T-helper 1 cell treated with Interleukin-12 subunit alpha and Interleukin-12 subunit beta and Interleukin-4 antibody, amounts not matched to agents 30 μg/mL and 1 μg/mL, for 36 hours (primary cell): ENCODE measurements around the gene DHRS12.

Source experiments
- H3K27ac Mint-ChIP-seq: one replicate; pipeline ENCODE4 v1.8.0; 2021; ENCODE audit warnings: mild to moderate bottlenecking, mixed read lengths
- H3K27me3 Mint-ChIP-seq: one replicate; pipeline ENCODE4 v1.8.0; 2021; ENCODE audit warnings: low read depth, mixed read lengths
- H3K36me3 Mint-ChIP-seq: one replicate; pipeline ENCODE4 v1.8.0; 2021; ENCODE audit warnings: low read depth, mixed read lengths
- H3K4me1 Mint-ChIP-seq: one replicate; pipeline ENCODE4 v1.8.0; 2021; ENCODE audit warnings: low read depth, mixed read lengths
- H3K4me3 Mint-ChIP-seq: one replicate; pipeline ENCODE4 v1.8.0; 2021; ENCODE audit warnings: mild to moderate bottlenecking, moderate library complexity, mixed read lengths
- H3K9me3 Mint-ChIP-seq: one replicate; pipeline ENCODE4 v1.8.0; 2021; ENCODE audit warnings: mixed read lengths

DHRS12 gene

DNA sequence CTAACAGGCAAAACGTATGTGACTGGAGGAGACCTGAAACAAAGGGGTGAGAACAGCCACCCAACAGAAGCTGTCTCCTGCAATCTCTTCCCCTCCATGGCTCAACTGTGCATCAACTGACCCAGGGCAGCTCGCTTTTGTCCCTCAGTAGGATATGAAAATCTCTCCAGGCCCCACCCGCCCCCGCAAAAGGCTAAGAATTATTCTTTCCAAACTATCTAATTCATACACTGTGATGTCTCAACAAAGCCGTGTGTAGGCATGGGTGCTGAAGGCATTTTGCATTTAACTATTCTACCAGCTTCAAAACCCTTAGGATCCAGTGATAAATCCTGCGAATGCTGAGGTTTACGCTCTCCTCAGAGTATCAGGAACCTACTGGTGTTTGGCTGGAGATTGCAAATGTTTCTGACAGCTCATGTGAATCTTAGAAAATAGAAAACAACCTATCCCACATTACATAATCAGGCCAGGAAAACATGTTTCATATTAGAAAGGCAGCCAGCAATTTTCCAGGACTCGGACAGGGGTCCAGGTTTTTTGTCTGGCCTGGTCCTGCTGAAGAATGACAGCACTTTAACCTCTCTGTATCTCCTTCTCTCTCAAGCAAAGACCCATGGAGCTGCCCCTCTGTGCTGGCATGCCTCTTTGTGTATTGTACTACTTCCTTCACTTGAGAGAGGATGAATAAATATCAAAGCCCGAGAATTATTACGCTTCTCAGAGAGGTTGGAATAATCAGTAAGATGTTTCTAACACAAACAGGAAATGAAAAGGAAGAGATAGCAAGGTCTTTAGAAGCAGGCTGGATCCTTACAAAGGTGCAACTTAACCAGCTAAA, 17.3 kb downstream of the DHRS12 start:
- Mint-ChIP-seq H3K36me3 (peaks cover 4% of the 10 kb centered on the region), H3K27ac (no peak overlapping the region), H3K27me3 (no peaks in the 10 kb centered on the region), H3K9me3 (no peaks in the 10 kb centered on the region), H3K4me3 (no peak overlapping the region), H3K4me1 (peaks cover 3% of the 10 kb centered on the region)

DNA sequence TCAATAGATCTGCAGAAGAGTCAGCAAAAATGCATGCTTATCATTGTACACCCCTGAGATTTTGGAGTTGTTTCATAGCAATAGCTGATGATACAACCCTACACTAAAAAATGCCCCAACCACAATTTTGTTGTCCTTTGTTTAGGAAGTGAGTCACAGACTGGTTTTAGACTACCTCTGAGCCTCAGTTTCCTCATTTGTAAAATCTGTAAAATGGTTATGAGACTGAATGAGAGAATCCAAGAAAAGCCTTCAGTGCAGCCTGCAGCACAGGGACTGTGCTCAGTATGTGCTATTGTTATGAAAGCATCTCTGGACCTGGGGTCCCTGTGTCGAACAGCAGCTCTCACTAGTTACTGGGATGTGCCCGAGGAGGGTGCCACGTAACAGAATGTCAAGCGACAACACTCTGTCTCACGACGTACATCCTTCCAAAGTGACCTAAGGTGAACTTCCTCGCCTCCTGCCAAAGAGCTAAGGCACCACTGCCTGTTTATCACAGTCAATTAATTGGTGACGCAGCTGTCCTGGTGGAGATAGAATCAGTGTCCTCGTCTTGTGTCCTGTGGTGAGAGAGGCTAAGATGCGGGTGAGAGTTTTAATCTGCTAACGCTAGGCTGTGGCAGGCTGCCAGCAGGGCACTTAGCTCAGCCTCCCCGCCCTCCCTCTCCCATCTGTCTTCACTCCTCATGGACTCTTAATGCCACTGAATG, 18.1 kb downstream of the DHRS12 start:
- H3K9me3 Mint-ChIP-seq = no peaks in the 10 kb centered on the region
- peaks cover 4% of the 10 kb centered on the region for H3K36me3 Mint-ChIP-seq
- no peak overlapping the region for H3K27ac Mint-ChIP-seq
- peaks cover 3% of the 10 kb centered on the region for H3K4me1 Mint-ChIP-seq
- H3K27me3 Mint-ChIP-seq = no peaks in the 10 kb centered on the region
- no peak overlapping the region for H3K4me3 Mint-ChIP-seq

DNA sequence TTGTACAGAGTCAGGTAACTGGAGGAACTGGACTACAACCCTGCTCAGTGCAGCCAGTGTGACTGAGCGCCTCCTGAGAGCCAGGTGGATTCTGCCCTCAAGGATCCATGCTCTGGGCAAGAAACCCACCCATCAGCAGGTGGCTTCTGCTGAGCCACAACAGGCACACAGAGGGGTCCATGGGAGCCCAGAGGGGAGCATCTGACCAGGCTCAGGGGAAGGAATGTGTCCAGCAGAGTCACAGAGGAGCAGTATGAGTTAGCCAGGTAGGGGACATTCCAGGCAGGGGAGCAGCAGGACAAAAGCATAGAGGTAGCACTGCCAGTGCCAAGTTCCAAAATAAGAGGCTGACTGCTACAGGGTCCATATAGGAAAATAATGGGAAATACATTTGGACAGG, 19.9 kb downstream of the DHRS12 start:
- no peak overlapping the region for H3K27ac Mint-ChIP-seq
- H3K27me3 Mint-ChIP-seq = no peaks in the 10 kb centered on the region
- peaks cover 4% of the 10 kb centered on the region for H3K4me1 Mint-ChIP-seq
- peaks cover under 1% of the 10 kb centered on the region for H3K36me3 Mint-ChIP-seq
- H3K9me3 Mint-ChIP-seq = no peaks in the 10 kb centered on the region
- H3K4me3 Mint-ChIP-seq = no peak overlapping the region

DNA sequence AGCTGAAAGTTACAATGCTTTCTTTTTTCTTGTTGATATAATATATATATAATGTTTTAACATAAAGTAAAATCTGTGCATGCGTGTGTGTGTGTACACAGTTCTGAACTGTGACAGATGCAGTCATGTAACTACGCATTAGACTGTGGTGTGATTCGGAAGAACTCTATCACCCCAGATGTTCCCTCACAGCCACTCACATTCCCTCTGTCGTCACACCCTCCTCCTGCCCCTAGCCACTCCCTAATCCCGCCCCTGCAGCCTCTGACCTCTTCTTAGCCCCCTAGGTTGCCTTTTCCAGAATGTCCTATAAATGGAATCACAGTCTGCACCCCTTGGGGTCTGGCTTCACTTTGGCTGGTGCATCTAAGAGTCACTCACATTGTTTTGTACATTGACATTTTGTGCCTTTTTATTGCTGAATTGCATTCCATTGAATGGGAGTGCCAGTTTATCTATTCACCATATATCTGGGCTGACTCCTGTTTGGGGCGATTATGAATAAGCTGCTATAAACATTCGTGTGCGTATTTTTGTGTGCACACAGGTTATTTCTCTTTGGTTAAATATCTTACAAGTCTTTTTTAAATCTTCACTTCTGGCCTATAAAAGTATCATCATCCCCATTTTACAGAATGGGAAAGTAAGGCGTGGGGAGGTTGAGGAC, 20.4 kb downstream of the DHRS12 start:
- H3K27ac Mint-ChIP-seq = no peak overlapping the region

GRCh38 chr13:51782026-51782710, 21.8 kb downstream of the DHRS12 start:
- Mint-ChIP-seq H3K36me3 (no peaks in the 10 kb centered on the region), H3K4me3 (no peak overlapping the region), H3K27me3 (no peaks in the 10 kb centered on the region), H3K27ac (no peak overlapping the region), H3K4me1 (peaks cover 4% of the 10 kb centered on the region), H3K9me3 (no peaks in the 10 kb centered on the region)

More for the DNA sequence above, 20.4 kb downstream of the DHRS12 start:
- peaks cover 4% of the 10 kb centered on the region for H3K4me1 Mint-ChIP-seq
- H3K36me3 Mint-ChIP-seq = no peaks in the 10 kb centered on the region
- no peaks in the 10 kb centered on the region for H3K9me3 Mint-ChIP-seq
- no peaks in the 10 kb centered on the region for H3K27me3 Mint-ChIP-seq
- no peak overlapping the region for H3K4me3 Mint-ChIP-seq

DNA sequence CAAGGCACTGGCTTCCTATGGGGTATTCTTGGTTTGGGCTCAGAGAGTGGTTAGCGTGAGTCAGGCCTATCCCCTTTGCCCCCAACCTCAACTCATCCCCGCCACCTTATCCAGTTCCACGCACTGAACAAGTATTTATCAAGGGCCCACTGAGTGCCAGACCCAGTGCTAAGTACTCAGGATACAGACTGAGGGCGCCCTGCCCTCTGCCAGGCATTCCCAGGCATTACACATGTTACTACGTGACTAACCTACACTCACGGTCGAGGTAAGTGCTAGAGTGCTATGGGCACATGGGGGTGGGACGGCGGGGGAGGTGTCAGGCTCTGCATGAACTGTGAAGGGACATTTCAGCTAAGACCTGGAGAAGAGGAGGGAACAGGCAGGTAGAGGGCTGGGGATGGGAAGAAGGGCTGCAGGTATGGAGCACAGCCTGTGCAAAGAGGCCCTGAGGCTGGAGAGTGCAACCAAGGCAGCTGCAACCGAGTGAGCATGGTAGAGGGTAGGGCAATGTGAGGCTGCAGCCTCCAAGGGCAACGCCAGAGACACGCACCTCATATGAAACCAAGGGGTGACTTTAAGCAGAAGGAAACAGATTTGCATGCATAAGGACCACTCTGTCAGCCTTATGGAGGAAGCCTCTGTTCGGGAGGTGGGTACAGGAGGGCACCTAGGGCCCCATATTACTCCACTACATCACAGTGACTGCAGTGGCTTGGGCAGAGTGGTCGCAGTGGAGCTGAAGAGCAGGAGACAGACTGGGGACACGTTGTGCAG, 22.5 kb downstream of the DHRS12 start:
- no peaks in the 10 kb centered on the region for H3K36me3 Mint-ChIP-seq
- no peak overlapping the region for H3K4me3 Mint-ChIP-seq
- no peaks in the 10 kb centered on the region for H3K9me3 Mint-ChIP-seq
- no peak overlapping the region for H3K27ac Mint-ChIP-seq
- H3K4me1 Mint-ChIP-seq = peaks cover 4% of the 10 kb centered on the region
- no peaks in the 10 kb centered on the region for H3K27me3 Mint-ChIP-seq

GRCh38 chr13:51780099-51780498, 23.9 kb downstream of the DHRS12 start:
- Mint-ChIP-seq H3K4me1 (peaks cover 1% of the 10 kb centered on the region), H3K4me3 (no peak overlapping the region), H3K27ac (no peak overlapping the region), H3K9me3 (no peaks in the 10 kb centered on the region), H3K36me3 (no peaks in the 10 kb centered on the region), H3K27me3 (no peaks in the 10 kb centered on the region)

GRCh38 chr13:51778392-51778791, 25.6 kb downstream of the DHRS12 start:
- Mint-ChIP-seq H3K9me3 (no peaks in the 10 kb centered on the region), H3K27ac (no peak overlapping the region), H3K4me3 (no peak overlapping the region), H3K4me1 (peaks cover 1% of the 10 kb centered on the region), H3K27me3 (no peaks in the 10 kb centered on the region), H3K36me3 (no peaks in the 10 kb centered on the region)

- Mint-ChIP-seq H3K9me3 (no peaks in the 10 kb centered on the region), H3K36me3 (no peaks in the 10 kb centered on the region), H3K4me3 (no peak overlapping the region), H3K27ac (no peak overlapping the region), H3K4me1 (peaks cover 1% of the 10 kb centered on the region), H3K27me3 (no peaks in the 10 kb centered on the region)
Observed at GRCh38 chr13:51777921-51778320, 26.0 kb downstream of the DHRS12 start.

GRCh38 chr13:51776179-51776578, 27.8 kb downstream of the DHRS12 start:
- no peaks in the 10 kb centered on the region for H3K9me3 Mint-ChIP-seq
- no peak overlapping the region for H3K27ac Mint-ChIP-seq
- peaks cover 1% of the 10 kb centered on the region for H3K4me1 Mint-ChIP-seq
- no peak overlapping the region for H3K4me3 Mint-ChIP-seq
- no peaks in the 10 kb centered on the region for H3K27me3 Mint-ChIP-seq
- H3K36me3 Mint-ChIP-seq = no peaks in the 10 kb centered on the region

- H3K9me3 Mint-ChIP-seq = no peaks in the 10 kb centered on the region
- H3K27me3 Mint-ChIP-seq = no peaks in the 10 kb centered on the region
- H3K36me3 Mint-ChIP-seq = no peaks in the 10 kb centered on the region
- H3K27ac Mint-ChIP-seq = no peak overlapping the region
- no peaks in the 10 kb centered on the region for H3K4me1 Mint-ChIP-seq
- H3K4me3 Mint-ChIP-seq = no peak overlapping the region
Observed at GRCh38 chr13:51773515-51773914, 30.4 kb downstream of the DHRS12 start.

GRCh38 chr13:51772781-51773180, 31.2 kb downstream of the DHRS12 start:
- Mint-ChIP-seq H3K27ac (no peak overlapping the region), H3K36me3 (no peaks in the 10 kb centered on the region), H3K4me1 (no peaks in the 10 kb centered on the region), H3K27me3 (no peaks in the 10 kb centered on the region), H3K9me3 (no peaks in the 10 kb centered on the region), H3K4me3 (no peak overlapping the region)

GRCh38 chr13:51772105-51772455, 31.9 kb downstream of the DHRS12 start:
- Mint-ChIP-seq H3K9me3 (no peaks in the 10 kb centered on the region), H3K27ac (no peak overlapping the region), H3K4me1 (no peaks in the 10 kb centered on the region), H3K4me3 (no peak overlapping the region), H3K27me3 (no peaks in the 10 kb centered on the region), H3K36me3 (no peaks in the 10 kb centered on the region)
